SK-N-SH (cell line): ENCODE results near the gene TMEM187. TPM values are rescaled to one million over a fixed set of nuclear protein-coding genes. Genes with fewer than 3 reads are reported as not detected.

Source experiments
- CTCF ChIA-PET: fragments of 300-600, 350-600 bp; formaldehyde crosslinking; extraction: SDS; loops from one replicate; lab custom pipeline; 2021; lab: Yijun Ruan, JAX
- POLR2A ChIA-PET: fragments of 350-600 bp; sonication (Branson Sonifier 250); formaldehyde crosslinking; extraction: SDS; loops from one replicate; lab custom pipeline; 2020; ENCODE audit warnings: antibody characterized with exemption, inconsistent platforms; lab: Yijun Ruan, JAX
- DNase-seq: peaks from one replicate; pipeline ENCODE4 v3.0.0; 2012
- H2AFZ ChIP-seq: fragments of 200-600 bp; sonication (generic); 2 replicates; pipeline ENCODE4 v1.8.1; 2016; ENCODE audit warnings: antibody characterized with exemption, mild to moderate bottlenecking, low read depth
- H3F3A ChIP-seq: fragments of 200-600 bp; sonication (generic); replicated peaks from 2 replicates; pipeline ENCODE3; 2016; ENCODE audit warnings: antibody characterized with exemption, mild to moderate bottlenecking; ENCODE audit not compliant: insufficient read depth
- H3K27ac ChIP-seq, 2 experiments: fragments of 200-500 bp in 1 of 2; fragments of 200-600 bp in 1 of 2; sonication (Bioruptor generic) in 1 of 2; sonication (generic), shearing (Covaris generic) in 1 of 2; 2 replicates each; pipeline versions ENCODE4 v1.5.1 to v1.6.1; 2014 to 2016; ENCODE audit warnings: low read depth in 2 of 2, inconsistent platforms in 1 of 2, low read length in 1 of 2, mild to moderate bottlenecking in 1 of 2, mixed read lengths in 1 of 2
- H3K27me3 ChIP-seq: fragments of 200-600 bp; sonication (generic), shearing (Covaris generic); 2 replicates; pipeline ENCODE4 v1.6.1; 2016; ENCODE audit warnings: mixed run types; ENCODE audit not compliant: insufficient read depth
- H3K36me3 ChIP-seq, 2 experiments: fragments of 200-500 bp in 1 of 2; fragments of 200-600 bp in 1 of 2; sonication (Bioruptor generic) in 1 of 2; sonication (generic) in 1 of 2; replicated peaks in 1 of 2; 2 replicates each; pipeline versions ENCODE3 to v1.5.1; 2014 to 2016; ENCODE audit warnings: low read length in 1 of 2, mild to moderate bottlenecking in 1 of 2; ENCODE audit not compliant: insufficient read depth in 2 of 2, control insufficient read depth in 1 of 2
- H3K4me1 ChIP-seq, 2 experiments: fragments of 200-500 bp in 1 of 2; fragments of 200-600 bp in 1 of 2; sonication (Bioruptor generic) in 1 of 2; sonication (generic), shearing (Covaris generic) in 1 of 2; 2 replicates each; pipeline versions ENCODE4 v1.5.1 to v1.6.1; 2014 to 2016; ENCODE audit warnings: low read depth in 1 of 2, low read length in 1 of 2, mixed run types in 1 of 2; ENCODE audit not compliant: insufficient read depth in 2 of 2, control insufficient read depth in 1 of 2
- H3K4me2 ChIP-seq: fragments of 200-600 bp; sonication (generic), shearing (Covaris generic); 2 replicates; pipeline ENCODE4 v1.6.1; 2017; ENCODE audit warnings: mixed run types
- H3K4me3 ChIP-seq, 2 experiments: fragments of 200-500 bp in 1 of 2; fragments of 200-600 bp in 1 of 2; sonication (Bioruptor generic) in 1 of 2; sonication (generic), shearing (Covaris generic) in 1 of 2; 2 replicates each; pipeline versions ENCODE4 v1.5.1 to v1.8.1; 2014 to 2016; ENCODE audit warnings: low read depth in 2 of 2, inconsistent platforms in 1 of 2, low read length in 1 of 2, mild to moderate bottlenecking in 1 of 2, mixed read lengths in 1 of 2, moderate library complexity in 1 of 2
- H3K79me2 ChIP-seq: fragments of 200-600 bp; sonication (generic); 2 replicates; pipeline ENCODE4 v1.8.1; 2017; ENCODE audit warnings: mild to moderate bottlenecking; ENCODE audit not compliant: insufficient read depth
- H3K9ac ChIP-seq: fragments of 200-600 bp; sonication (generic); 2 replicates; pipeline ENCODE4 v1.6.1; 2017; ENCODE audit warnings: mixed run types
- H3K9me2 ChIP-seq: fragments of 200-600 bp; sonication (generic); 2 replicates; pipeline ENCODE4 v1.6.1; 2017; ENCODE audit warnings: mixed run types
- H3K9me3 ChIP-seq: fragments of 200-600 bp; sonication (generic); 2 replicates; pipeline ENCODE4 v1.6.1; 2017; ENCODE audit warnings: mixed run types, mild to moderate bottlenecking, moderate library complexity
- H4K20me1 ChIP-seq: fragments of 200-600 bp; sonication (generic); 2 replicates; pipeline ENCODE4 v1.6.1; 2017; ENCODE audit warnings: mild to moderate bottlenecking, mixed run types; ENCODE audit not compliant: insufficient read depth
- CHD2 ChIP-seq: fragments of 150-350 bp; IDR thresholded peaks from 2 replicates; pipeline ENCODE4 v1.6.1; 2018; ENCODE audit warnings: low read length; ENCODE audit not compliant: partially characterized antibody
- ELF1 ChIP-seq: IDR thresholded peaks from 2 replicates; pipeline ENCODE4 v1.4.0; 2012
- EZH2phosphoT487 ChIP-seq: fragments of 200-600 bp; sonication (generic); IDR thresholded peaks from 2 replicates; pipeline ENCODE4 v1.6.1; 2017; ENCODE audit warnings: low read depth, mixed run types, mild to moderate bottlenecking, antibody characterized with exemption, moderate library complexity, borderline replicate concordance
- FOSL2 ChIP-seq: IDR thresholded peaks from 2 replicates; pipeline ENCODE4 v1.4.0; 2012; ENCODE audit warnings: low read depth, mild to moderate bottlenecking, moderate library complexity, borderline replicate concordance
- FOXM1 ChIP-seq: IDR thresholded peaks from 2 replicates; pipeline ENCODE4 v1.4.0; 2012; ENCODE audit warnings: low read depth, mild to moderate bottlenecking
- GABPA ChIP-seq: IDR thresholded peaks from 2 replicates; pipeline ENCODE4 v1.4.0; 2012; ENCODE audit warnings: low read depth, mild to moderate bottlenecking
- GATA2 ChIP-seq: sonication (generic); formaldehyde crosslinking; IDR thresholded peaks from 2 replicates; pipeline ENCODE4 v1.5.0; 2020; ENCODE audit warnings: mild to moderate bottlenecking, missing genetic modification reagents
- JUND ChIP-seq: IDR thresholded peaks from 2 replicates; pipeline ENCODE4 v1.4.0; 2012
- MAX ChIP-seq: IDR thresholded peaks from 2 replicates; pipeline ENCODE4 v1.4.0; 2012; ENCODE audit warnings: low read depth
- MXI1 ChIP-seq: IDR thresholded peaks from 2 replicates; pipeline ENCODE4 v1.6.1; 2012; ENCODE audit warnings: mild to moderate bottlenecking, low read depth, low read length, improper control_type of control experiment
- NRF1 ChIP-seq: IDR thresholded peaks from 2 replicates; pipeline ENCODE4 v1.6.1; 2012; ENCODE audit warnings: low read depth, mild to moderate bottlenecking, low read length
- PBX3 ChIP-seq: IDR thresholded peaks from 2 replicates; pipeline ENCODE4; 2012
- POLR2AphosphoS5 ChIP-seq: IDR thresholded peaks from 2 replicates; pipeline ENCODE4 v1.6.1; 2012; ENCODE audit warnings: low read depth, low read length
- RAD21 ChIP-seq: IDR thresholded peaks from 2 replicates; pipeline ENCODE4 v1.6.1; 2012; ENCODE audit warnings: mild to moderate bottlenecking, low read length
- RCOR1 ChIP-seq: fragments of 150-350 bp; IDR thresholded peaks from 2 replicates; pipeline ENCODE4 v1.6.1; 2017; ENCODE audit warnings: antibody characterized with exemption, low read length
- RXRA ChIP-seq: IDR thresholded peaks from 2 replicates; pipeline ENCODE4 v1.4.0; 2012; ENCODE audit warnings: low read depth, mild to moderate bottlenecking, borderline replicate concordance
- SIN3A ChIP-seq: IDR thresholded peaks from 2 replicates; pipeline ENCODE4 v1.6.1; 2012; ENCODE audit warnings: low read depth, mild to moderate bottlenecking, low read length, moderate library complexity, borderline replicate concordance
- SMC3 ChIP-seq: IDR thresholded peaks from 2 replicates; pipeline ENCODE4 v1.6.1; 2012; ENCODE audit warnings: low read depth, low read length, improper control_type of control experiment
- TAF1 ChIP-seq: IDR thresholded peaks from 2 replicates; pipeline ENCODE4 v1.6.1; 2012; ENCODE audit warnings: low read depth, mild to moderate bottlenecking, low read length, moderate library complexity, borderline replicate concordance
- TEAD4 ChIP-seq: IDR thresholded peaks from 2 replicates; pipeline ENCODE4 v1.4.0; 2012; ENCODE audit warnings: mild to moderate bottlenecking, borderline replicate concordance; ENCODE audit not compliant: insufficient read depth
- USF2 ChIP-seq: fragments of 150-350 bp; IDR thresholded peaks from 2 replicates; pipeline ENCODE4 v1.6.1; 2017; ENCODE audit warnings: antibody characterized with exemption, low read length, low read depth, borderline replicate concordance
- YY1 ChIP-seq: IDR thresholded peaks from 2 replicates; pipeline ENCODE4 v1.4.0; 2012; ENCODE audit warnings: low read depth, mild to moderate bottlenecking
- ZBTB33 ChIP-seq: IDR thresholded peaks from 2 replicates; pipeline ENCODE4 v1.4.0; 2012; ENCODE audit warnings: low read depth, borderline replicate concordance
- WGBS: methylation state at CpG from one replicate; pipeline ENCODE4 v1.1.6; 2017; ENCODE audit warnings: low lambda C conversion rate; 5-methylcytosine and 5-hydroxymethylcytosine counted together
- polyA plus RNA-seq, 3 experiments: library from polyadenylated mRNA; depleted of rRNA; stranded (reverse); fragments of >200 nt; gene quantifications; 2 replicates each; pipeline ENCODE4 v1.2.3, GENCODE V29; 2012

Gene TMEM187
- polyA plus RNA-seq, 1 of the 3 experiments (the other 2 are of a cell fraction): 10.9 TPM

GRCh38 chrX:154032160-154032559, 59.6 kb downstream of the TMEM187 start:
- H3K4me3 ChIP-seq: no peak overlapping the region
- POLR2A ChIA-PET: no interaction called here
- H3K9ac ChIP-seq: no peak overlapping the region
- no peak overlapping the region for H3K27ac ChIP-seq
- H2AFZ ChIP-seq: no peak overlapping the region
- H3K4me1 ChIP-seq: no peaks in the 10 kb centered on the region
- TF ChIP-seq TAF1 (no peak), POLR2AphosphoS5 (no peak), ELF1 (no peak), MAX (no peak), GABPA (no peak), USF2 (no peak), FOXM1 (no peak)
- no peaks in the 10 kb centered on the region for H3K9me3 ChIP-seq
- CTCF ChIA-PET: interaction anchor here (1.2 to 12.4 kb wide), 3 partner anchors 15 to 19 kb away, joined by 3 to 94 read pairs (median 4); no protein-coding TSS in a partner anchor
- H3K4me2 ChIP-seq: no peak overlapping the region
- H3F3A ChIP-seq: no peaks in the 10 kb centered on the region
- no peak for DNase-seq
- H4K20me1 ChIP-seq: no peaks in the 10 kb centered on the region
- H3K79me2 ChIP-seq: peaks cover 26% of the 10 kb centered on the region; the same call in 1 of the 2 replicates
- peaks cover 0 to 11% of the 10 kb centered on the region in 2 experiments for H3K36me3 ChIP-seq
- H3K9me2 ChIP-seq: no peaks in the 10 kb centered on the region
- WGBS: 57% methylated on average over 3 of the region's 11 CpGs
- H3K27me3 ChIP-seq: peaks cover 64% of the 10 kb centered on the region

GRCh38 chrX:154032653-154033052, 60.1 kb downstream of the TMEM187 start:
- Histone ChIP-seq H3K4me3 (no peak overlapping the region), H3K27me3 (peaks cover 59% of the 10 kb centered on the region), H3K9me2 (no peaks in the 10 kb centered on the region), H4K20me1 (no peaks in the 10 kb centered on the region), H3K9ac (no peak overlapping the region), H2AFZ (no peak overlapping the region), H3K36me3 (peaks cover 0 to 11% of the 10 kb centered on the region in 2 experiments), H3F3A (no peaks in the 10 kb centered on the region), H3K4me2 (no peak overlapping the region), H3K9me3 (no peaks in the 10 kb centered on the region), H3K27ac (no peak overlapping the region), H3K79me2 (peaks cover 31% of the 10 kb centered on the region; the same call in 1 of the 2 replicates), H3K4me1 (no peaks in the 10 kb centered on the region)
- no peak for DNase-seq
- ChIA-PET POLR2A (no interaction called here), CTCF (interaction anchor here (12.4 kb wide), 1 partner anchor 19 kb away, joined by 94 read pairs; no protein-coding TSS in a partner anchor)
- TF ChIP-seq RXRA (no peak), USF2 (no peak), GATA2 (no peak), TEAD4 (no peak), CHD2 (no peak), MAX (no peak), EZH2phosphoT487 (no peak), JUND (no peak), SIN3A (no peak), SMC3 (no peak), RCOR1 (no peak), YY1 (no peak), PBX3 (no peak), ELF1 (no peak), FOXM1 (no peak), FOSL2 (no peak), NRF1 (no peak), MXI1 (no peak), ZBTB33 (no peak), RAD21 (no peak)
- 69% methylated on average over 8 of the region's 9 CpGs for WGBS
